CD4-positive, alpha-beta T cell treated with Interleukin-4 for 4 hours (primary cell): ENCODE data around the gene FARP1.
A peak's percentile ranks its signal among the peaks of the same experiment; 100 is the strongest.

Experiments
- DNase-seq: peaks from one replicate; pipeline ENCODE4 v3.0.0-alpha.2; 2020

Gene FARP1

GRCh38 chr13:98474292-98474691, 331.4 kb downstream of the FARP1 start:
- DNase-seq, result no peak

- no peak for DNase-seq
Measured at GRCh38 chr13:98474761-98475160, 331.9 kb downstream of the FARP1 start.

GRCh38 chr13:98475522-98475921, 332.6 kb downstream of the FARP1 start:
- DNase-seq, result no peak

- no peak for DNase-seq
Measured at GRCh38 chr13:98476106-98476505, 333.2 kb downstream of the FARP1 start.

- peak; percentile 92 for DNase-seq
Measured at GRCh38 chr13:98476538-98476966, 333.7 kb downstream of the FARP1 start.

- DNase-seq, result peak; percentile 31
Measured at GRCh38 chr13:98478189-98479129, 335.6 kb downstream of the FARP1 start.

GRCh38 chr13:98479496-98480003, 336.7 kb downstream of the FARP1 start:
- DNase-seq, result no peak

GRCh38 chr13:98480915-98481877, 338.3 kb downstream of the FARP1 start:
- DNase-seq, result peak; percentile 61

GRCh38 chr13:98482476-98483444, 339.9 kb downstream of the FARP1 start:
- no peak for DNase-seq

GRCh38 chr13:98483601-98484288, 340.9 kb downstream of the FARP1 start:
- no peak for DNase-seq

GRCh38 chr13:98484289-98485219, 341.7 kb downstream of the FARP1 start:
- peak; percentile 92 for DNase-seq

GRCh38 chr13:98485561-98485960, 342.7 kb downstream of the FARP1 start:
- DNase-seq, result no peak

GRCh38 chr13:98486412-98486811, 343.5 kb downstream of the FARP1 start:
- DNase-seq, result no peak

GRCh38 chr13:98487016-98487415, 344.1 kb downstream of the FARP1 start:
- DNase-seq, result no peak

- no peak for DNase-seq
Measured at GRCh38 chr13:98487522-98487921, 344.6 kb downstream of the FARP1 start.

- no peak for DNase-seq
Measured at GRCh38 chr13:98488736-98489135, 345.8 kb downstream of the FARP1 start.

- DNase-seq, result no peak
Measured at GRCh38 chr13:98489446-98490194, 346.7 kb downstream of the FARP1 start.

- DNase-seq, result no peak
Measured at GRCh38 chr13:98490195-98490836, 347.4 kb downstream of the FARP1 start.

GRCh38 chr13:98490866-98491265, 348.0 kb downstream of the FARP1 start:
- no peak for DNase-seq
